Kidney (tissue), 14 donors: ENCODE data around the gene ARHGAP20. TPM values are rescaled to one million over a fixed set of nuclear protein-coding genes. Genes with fewer than 3 reads are reported as not detected.

Experiments used
- DNase-seq, 5 donors: peaks; one replicate each; pipeline ENCODE4 v3.0.0-alpha.2; 2013 to 2020
- FAIRE-seq: peaks from 2 replicates; lab custom pipeline; 2012; peaks lifted over from hg19 to GRCh38; lab: Jason Lieb, UNC
- H3K27ac ChIP-seq, 2 donors: one replicate each; pipeline ENCODE4 v1.7.0; 2013; ENCODE audit warnings: low read depth in 2 of 2, low read length in 2 of 2, inconsistent platforms in 1 of 2
- H3K27me3 ChIP-seq: one replicate; pipeline ENCODE4 v1.7.1; 2013; ENCODE audit warnings: low read length, inconsistent platforms; ENCODE audit not compliant: control insufficient read depth, insufficient read depth
- H3K36me3 ChIP-seq, 3 donors: one replicate each; pipeline versions ENCODE4 v1.7.0 to v1.7.1; 2013; ENCODE audit warnings: low read length in 3 of 3, control low read depth in 1 of 3, inconsistent platforms in 1 of 3; ENCODE audit not compliant: insufficient read depth in 3 of 3, control insufficient read depth in 2 of 3
- H3K4me1 ChIP-seq, 3 donors: one replicate each; pipeline versions ENCODE4 v1.7.0 to v1.7.1; 2013; ENCODE audit warnings: low read length in 3 of 3, inconsistent platforms in 1 of 3, low read depth in 1 of 3; ENCODE audit not compliant: control insufficient read depth in 2 of 3, insufficient read depth in 2 of 3
- H3K4me3 ChIP-seq, 3 donors: one replicate each; pipeline versions ENCODE4 v1.7.0 to v1.8.1; 2013; ENCODE audit warnings: low read length in 3 of 3, control low read depth in 1 of 3, inconsistent platforms in 1 of 3
- H3K9ac ChIP-seq, 3 donors: one replicate each; pipeline versions ENCODE4 v1.7.0 to v1.7.1; 2013; ENCODE audit warnings: low read length in 3 of 3, control low read depth in 1 of 3, inconsistent platforms in 1 of 3
- H3K9me3 ChIP-seq, 3 donors: one replicate each; pipeline versions ENCODE4 v1.7.0 to v1.7.1; 2013; ENCODE audit warnings: low read length in 3 of 3, control low read depth in 1 of 3, inconsistent platforms in 1 of 3; ENCODE audit not compliant: control insufficient read depth in 2 of 3, insufficient read depth in 1 of 3
- CTCF ChIP-seq: IDR thresholded peaks from 3 replicates; pipeline ENCODE4 v1.5.1; 2012; ENCODE audit warnings: mild to moderate bottlenecking, moderate library complexity, borderline replicate concordance; ENCODE audit not compliant: insufficient read depth; ENCODE audit errors: extremely low read depth
- intact Hi-C: fragments of 100-400 bp; cut with DNase I; formaldehyde crosslinking; loops from one replicate; pipeline ENCODE4 v1.11.1; 2022
- polyA plus RNA-seq: library from polyadenylated mRNA; stranded (reverse); fragments of 350-450 nt; fragmentation: Illumina TruSeq; extraction: RNeasy Lipid Tissue Mini Kit (QIAGEN cat#74804); gene quantifications from one replicate; pipeline ENCODE4 v1.2.3, GENCODE V29; 2014; ENCODE audit warnings: low read depth, low replicate concordance; ENCODE audit not compliant: insufficient read depth
- total RNA-seq: library from RNA; stranded (reverse); fragmentation: NEBNext Ultra II Directional; extraction: Animal tissue kit (Norgen Biotek cat#: 25700); gene quantifications from one replicate; pipeline ENCODE4 v1.2.1, GENCODE V29; 2021
- donor health status: control.
- donor health status: control.
- donor health status: control.
- donor health status: control.
- donor health status: control.
- donor health status: DM: yes; HTN: yes; CAD: no.
- donor health status: Normal renal cell carcinoma (clear cell type).

Gene ARHGAP20
- total and polyA plus RNA-seq, 2 donors from 2014 or later: 0.11 to 1.4 TPM

GRCh38 chr11:110735455-110736170 is 23.4 kb upstream of the ARHGAP20 start:
- no peak for TF ChIP-seq CTCF
- no peak overlapping the region for H3K9ac ChIP-seq
- H3K4me3 ChIP-seq: no peak overlapping the region
- no peak for FAIRE-seq
- no peaks in the 10 kb centered on the region for H3K9me3 ChIP-seq
- H3K27me3 ChIP-seq: no peaks in the 10 kb centered on the region
- intact Hi-C loops: no loop called here
- no peak overlapping the region for H3K27ac ChIP-seq
- peak in 2 of 5 donors; percentile 54 to 65 for DNase-seq
- peaks cover 0 to 6% (median 0%) of the 10 kb centered on the region in 3 donors for H3K4me1 ChIP-seq
- H3K36me3 ChIP-seq: no peaks in the 10 kb centered on the region

GRCh38 chr11:110734790-110735189 is 22.6 kb upstream of the ARHGAP20 start:
- peaks cover 0 to 6% (median 0%) of the 10 kb centered on the region in 3 donors for H3K4me1 ChIP-seq
- DNase-seq (no peak), FAIRE-seq (no peak)
- no peaks in the 10 kb centered on the region for H3K9me3 ChIP-seq
- intact Hi-C loops: no loop called here
- no peaks in the 10 kb centered on the region for H3K27me3 ChIP-seq
- H3K9ac ChIP-seq: no peak overlapping the region
- no peak overlapping the region for H3K27ac ChIP-seq
- no peak overlapping the region for H3K4me3 ChIP-seq
- H3K36me3 ChIP-seq: no peaks in the 10 kb centered on the region
- TF ChIP-seq CTCF: no peak

GRCh38 chr11:110730773-110731172 is 18.5 kb upstream of the ARHGAP20 start:
- H3K27ac ChIP-seq: no peak overlapping the region
- no peaks in the 10 kb centered on the region for H3K27me3 ChIP-seq
- no peaks in the 10 kb centered on the region for H3K36me3 ChIP-seq
- no peak for FAIRE-seq
- H3K9me3 ChIP-seq: peaks cover 0 to 4% (median 0%) of the 10 kb centered on the region in 3 donors
- H3K4me3 ChIP-seq: no peak overlapping the region
- H3K4me1 ChIP-seq: peaks cover 0 to 4% (median 0%) of the 10 kb centered on the region in 3 donors
- TF ChIP-seq CTCF: no peak
- DNase-seq: no peak
- H3K9ac ChIP-seq: no peak overlapping the region
- intact Hi-C loops: no loop called here
